GM21447 (cell line): ENCODE measurements around the gene ADAM19.
"Not testable (repeated sequence)": the region's sequence is repeated elsewhere in the genome, so short reads cannot be mapped to it uniquely, and the experiment has no call there.

Experiments used
- ATAC-seq: cut with Tn5 transposase; IDR thresholded peaks from one replicate; pipeline ENCODE4 v1.9.1; 2021; ENCODE audit not compliant: unreplicated experiment

Gene ADAM19

GRCh38 chr5:157491471-157491995, 84.0 kb downstream of the ADAM19 start:
- no peak for ATAC-seq

GRCh38 chr5:157487358-157487757, 88.2 kb downstream of the ADAM19 start:
- ATAC-seq = peak; percentile 45

DNA sequence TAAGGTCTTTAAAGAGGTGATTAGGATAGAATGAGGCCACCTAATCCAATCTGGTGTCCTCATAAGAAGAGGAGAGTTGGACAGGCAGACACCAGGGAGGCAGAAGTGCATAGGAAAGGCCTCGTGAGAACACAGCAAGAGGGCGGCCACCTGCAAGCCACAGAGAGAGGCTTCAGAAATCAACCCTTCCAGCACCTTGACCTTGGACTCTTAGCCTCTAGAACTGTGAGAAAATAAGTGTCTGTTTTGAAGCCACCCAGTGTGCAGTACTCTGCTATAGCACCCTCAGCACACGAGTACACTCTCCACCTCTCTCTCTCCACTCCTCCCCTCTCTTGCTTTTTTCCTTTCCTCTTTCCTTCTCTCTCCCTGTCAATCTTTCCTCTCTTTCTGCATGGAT, 88.7 kb downstream of the ADAM19 start:
- peak; percentile 31 for ATAC-seq

DNA sequence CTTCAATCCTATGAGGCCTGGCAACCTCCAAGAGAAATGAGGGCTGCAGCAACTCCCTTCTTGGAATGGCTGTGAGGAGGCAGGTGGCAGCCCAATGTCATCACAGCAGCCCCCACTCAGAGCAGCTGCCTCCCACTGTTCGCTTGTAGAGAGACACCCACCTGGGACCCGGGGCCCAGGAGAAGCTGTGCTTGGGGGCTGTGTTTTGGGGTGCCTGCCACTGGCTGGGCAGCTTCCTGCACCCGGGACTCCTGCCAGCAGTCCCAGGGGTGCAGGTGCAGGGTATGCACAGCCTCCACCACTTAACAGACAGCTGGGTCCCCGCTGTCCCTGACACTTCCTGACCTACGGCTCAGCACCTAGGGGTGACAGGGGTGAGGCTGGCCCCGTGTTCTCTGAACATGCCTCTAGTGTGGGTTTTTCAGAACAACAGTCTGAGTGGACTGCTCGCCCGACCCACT, 89.3 kb downstream of the ADAM19 start:
- peak; percentile 53 for ATAC-seq

DNA sequence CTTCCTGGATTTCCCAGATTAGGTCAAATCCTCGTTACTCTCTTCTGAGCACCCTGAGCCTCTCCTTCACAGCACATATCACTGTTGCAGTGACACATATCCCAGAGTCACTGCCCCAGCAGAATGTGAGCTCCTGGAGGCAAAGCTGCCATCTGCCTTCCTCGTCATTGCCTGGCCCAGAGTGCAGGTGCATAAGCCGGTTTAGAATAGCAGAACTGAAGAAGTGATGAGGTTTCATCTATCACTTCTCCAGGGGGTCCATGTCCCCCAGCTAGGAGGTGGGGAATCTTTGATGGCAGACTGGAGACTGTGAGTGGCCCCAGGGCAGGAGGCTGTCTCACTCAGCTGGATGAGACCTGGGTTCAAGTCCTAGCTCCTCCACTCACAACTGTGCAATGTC, 89.8 kb downstream of the ADAM19 start:
- ATAC-seq = peak; percentile 32

DNA sequence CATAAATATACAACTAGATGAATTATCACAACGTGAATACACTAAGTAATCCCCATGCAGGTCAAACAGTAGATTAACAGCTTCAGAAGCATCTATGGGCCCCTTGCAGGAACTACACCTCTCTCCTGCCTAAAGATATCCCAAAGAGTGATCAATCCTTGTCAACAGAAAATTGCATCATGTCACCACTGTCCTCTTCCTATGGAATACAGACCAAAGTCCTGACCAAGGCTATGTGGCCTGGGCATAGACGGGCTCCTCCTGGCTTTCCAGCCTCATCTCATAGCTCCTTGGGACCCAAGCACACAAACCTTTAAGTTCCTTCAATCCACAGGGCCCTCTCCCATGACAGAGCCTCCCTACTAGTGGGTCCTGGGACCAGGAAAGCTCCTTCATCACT, 90.2 kb downstream of the ADAM19 start:
- ATAC-seq = no peak

GRCh38 chr5:157484768-157485167, 90.8 kb downstream of the ADAM19 start:
- no peak for ATAC-seq

- not testable (repeated sequence) for ATAC-seq
These were observed 92.9 kb downstream of the ADAM19 start for GRCh38 chr5:157482702-157483101.

DNA sequence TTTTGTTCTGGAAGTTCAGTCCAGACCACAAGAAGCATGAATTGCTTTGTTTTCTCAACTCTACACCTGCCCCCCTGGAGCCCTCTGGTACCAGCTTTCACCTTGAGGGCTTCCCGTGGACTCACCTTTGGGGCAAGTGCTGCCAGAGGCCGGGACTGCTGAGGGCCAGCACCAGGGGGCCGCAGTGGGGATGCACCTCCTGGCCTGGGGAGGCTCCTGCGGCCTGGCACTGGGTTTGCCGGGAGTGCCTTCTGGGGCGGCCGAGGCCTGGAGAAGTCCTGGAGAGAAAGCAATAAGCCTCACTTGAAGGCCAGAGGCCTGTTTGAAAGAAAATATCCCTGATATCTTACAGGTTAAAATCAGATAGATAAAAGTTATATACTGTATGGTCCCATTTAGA, 93.9 kb downstream of the ADAM19 start:
- no peak for ATAC-seq

GRCh38 chr5:157481265-157481664, 94.3 kb downstream of the ADAM19 start:
- ATAC-seq = no peak

GRCh38 chr5:157479612-157480510, 95.7 kb downstream of the ADAM19 start:
- no peak for ATAC-seq

DNA sequence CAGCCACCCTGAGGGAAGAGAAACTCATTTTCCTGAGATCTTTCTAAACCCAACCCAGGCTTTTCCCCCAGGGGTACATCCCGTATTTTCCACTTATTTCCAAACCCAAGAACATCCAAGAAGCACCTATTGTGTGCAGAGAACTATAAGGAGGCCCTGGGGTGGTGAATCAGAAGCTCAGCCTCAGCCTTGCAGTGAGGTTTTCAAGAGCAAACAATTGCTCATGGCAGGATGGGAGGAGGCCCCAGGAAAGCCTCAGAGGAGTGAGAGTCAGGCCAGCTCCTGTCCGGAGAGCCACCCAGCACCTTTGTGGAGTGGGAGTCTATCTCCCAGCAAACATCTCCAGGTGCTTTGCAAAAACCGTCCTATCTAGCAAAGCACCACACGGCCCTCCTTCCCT, 96.4 kb downstream of the ADAM19 start:
- no peak for ATAC-seq

DNA sequence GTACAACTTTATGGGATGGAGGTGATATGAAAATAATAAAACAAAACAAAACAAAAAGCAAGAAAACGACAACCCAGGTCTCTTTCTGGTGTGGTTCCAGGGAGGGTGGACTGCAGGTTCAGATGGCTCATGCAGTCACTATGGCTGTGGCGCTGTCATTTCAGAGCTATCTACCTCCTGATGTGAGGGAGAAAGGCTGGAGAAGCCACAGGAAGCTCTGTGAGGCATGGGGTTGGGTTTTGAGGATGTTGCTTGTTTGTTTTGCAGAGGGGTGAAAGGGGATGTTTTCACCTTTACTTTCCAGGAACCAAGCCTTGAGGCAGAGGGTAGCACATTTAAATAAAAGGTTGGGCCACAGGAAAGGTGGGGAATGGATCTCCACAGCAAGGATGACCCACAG, 96.8 kb downstream of the ADAM19 start:
- no peak for ATAC-seq

GRCh38 chr5:157477814-157478494, 97.6 kb downstream of the ADAM19 start:
- ATAC-seq = no peak

DNA sequence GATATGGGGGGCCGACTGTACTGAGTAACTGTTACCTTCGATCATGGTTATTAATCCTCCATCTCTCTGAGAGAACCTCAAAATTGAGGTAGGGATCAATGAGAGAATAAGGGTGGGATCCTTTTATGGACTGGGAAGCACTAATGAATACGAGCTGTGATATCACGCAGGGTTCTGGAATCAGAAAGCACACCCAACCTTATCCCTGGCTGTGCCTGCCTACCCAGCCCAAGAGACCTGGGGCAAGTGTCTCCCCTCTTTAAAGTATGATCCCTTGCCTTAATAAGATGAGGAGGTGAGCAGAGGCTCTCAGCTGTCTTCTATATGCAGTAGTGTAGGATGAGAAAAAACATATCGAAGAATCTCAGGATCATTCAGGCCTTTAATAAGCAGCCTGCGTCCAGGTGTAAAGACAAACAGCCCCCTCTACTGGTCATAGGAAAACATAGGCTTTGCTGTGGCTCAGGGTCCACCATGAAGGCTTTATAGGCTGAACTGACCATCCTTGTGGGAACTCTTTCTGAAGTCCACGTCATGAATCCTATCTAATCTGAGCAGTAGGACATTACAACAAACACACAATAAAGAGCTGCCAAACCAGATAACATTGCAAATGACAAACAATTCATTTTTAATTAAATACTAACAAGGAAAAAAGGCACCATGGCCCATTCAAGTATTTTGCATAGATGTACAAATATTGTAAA, 98.7 kb downstream of the ADAM19 start:
- ATAC-seq = peak; percentile 59

DNA sequence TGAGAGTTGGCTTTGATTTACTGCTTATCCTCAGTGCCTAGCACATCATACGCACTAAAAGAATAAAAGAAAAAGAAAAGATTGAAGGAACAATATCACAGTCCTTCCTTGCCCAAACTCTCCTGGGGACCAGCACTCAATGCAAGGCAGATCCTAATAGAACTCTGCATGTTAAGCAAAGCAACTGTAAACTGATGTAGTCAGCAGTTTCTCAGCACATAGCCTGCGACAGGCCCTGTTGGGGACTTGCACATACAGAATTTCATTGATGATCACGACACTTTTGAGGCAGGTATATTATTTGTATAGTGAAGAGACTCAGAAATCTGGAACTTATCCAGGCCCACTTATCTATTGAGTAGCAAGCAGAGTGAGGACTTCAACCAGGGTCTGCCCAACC, 100.1 kb downstream of the ADAM19 start:
- ATAC-seq = no peak

DNA sequence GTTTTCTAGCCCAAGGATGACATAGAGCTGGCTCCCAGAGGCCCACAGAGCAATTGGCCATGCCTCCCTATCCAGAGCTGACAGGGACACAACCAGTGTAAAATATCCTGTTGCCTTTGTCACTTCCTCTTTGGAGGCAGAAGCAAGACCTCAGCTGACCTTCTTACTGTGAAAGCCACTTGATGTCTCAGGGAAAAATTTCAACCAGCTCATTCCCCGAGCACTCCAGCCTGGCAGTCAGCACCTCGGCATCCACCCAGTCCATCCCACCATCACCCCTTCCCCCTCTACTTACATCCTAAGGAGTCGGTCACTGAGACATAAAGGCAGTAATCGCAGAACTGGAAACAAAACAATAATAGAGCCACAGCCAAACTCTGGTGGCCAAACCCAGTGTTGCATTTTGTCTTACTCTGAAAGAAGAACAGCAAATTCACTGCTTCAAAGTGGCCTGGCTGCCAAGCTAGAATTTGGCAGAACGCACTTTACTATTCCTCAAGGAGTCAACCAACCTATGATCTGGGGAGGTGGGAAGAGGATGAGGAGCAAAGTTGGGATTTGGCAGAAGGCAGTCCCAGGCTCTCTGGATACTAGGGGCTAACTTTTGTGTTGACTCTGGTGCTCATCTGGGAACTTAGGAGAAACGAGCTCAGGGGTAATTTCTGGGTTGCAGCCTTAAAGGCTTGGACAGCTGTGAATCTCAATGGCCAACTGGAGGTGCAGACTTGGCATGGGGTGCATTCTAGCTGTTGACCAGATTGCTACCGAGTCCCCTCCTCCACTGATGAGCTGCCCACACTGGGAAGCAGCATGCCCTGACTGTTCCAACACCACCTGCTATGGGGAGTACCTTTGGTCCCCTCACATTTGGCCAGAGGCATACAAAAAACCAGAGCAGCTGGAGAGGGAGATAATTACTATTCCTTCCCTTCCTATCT, 101.9 kb downstream of the ADAM19 start:
- no peak for ATAC-seq

GRCh38 chr5:157471709-157472108, 103.9 kb downstream of the ADAM19 start:
- ATAC-seq = no peak

DNA sequence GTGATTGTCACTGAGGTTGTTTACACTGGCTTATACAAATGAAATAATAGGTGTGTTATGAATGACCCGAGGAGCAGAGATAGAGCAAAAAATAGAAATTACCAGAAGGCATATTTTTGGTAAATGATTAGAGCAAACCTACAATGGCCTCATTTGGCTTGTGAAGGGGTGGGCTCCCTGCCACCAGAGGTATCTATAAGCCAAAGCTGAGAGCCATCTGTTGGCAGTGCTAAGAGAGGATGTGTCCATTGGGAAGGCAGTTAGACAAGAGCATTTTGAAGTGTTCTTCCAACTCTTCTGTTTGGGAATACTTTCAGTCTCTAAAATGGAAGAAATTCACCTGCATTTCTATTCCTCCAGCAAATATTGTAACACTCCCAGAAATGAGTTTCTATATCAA, 104.9 kb downstream of the ADAM19 start:
- no peak for ATAC-seq

DNA sequence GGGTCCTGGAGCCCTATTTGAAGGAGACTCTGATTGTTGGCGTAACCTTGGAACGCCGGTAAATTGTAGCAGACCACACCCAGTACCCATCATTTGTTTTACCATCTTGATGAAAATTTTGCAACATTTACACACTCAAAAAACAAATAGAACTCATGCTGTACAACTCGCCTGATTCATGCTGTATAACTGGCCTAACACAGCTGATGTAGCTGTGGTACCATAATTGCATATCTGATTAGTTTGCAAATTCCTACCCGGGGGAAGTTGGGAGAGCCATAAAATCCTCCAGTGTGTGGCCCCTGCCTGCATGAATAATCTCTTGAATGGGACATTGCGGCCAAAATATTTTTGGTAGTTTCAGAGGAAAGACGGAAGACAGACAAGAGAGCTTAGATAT, 105.9 kb downstream of the ADAM19 start:
- no peak for ATAC-seq
